D341Med (cell line): ENCODE results near the gene MYO6.
"Not testable (repeated sequence)": the region's sequence is repeated elsewhere in the genome, so short reads cannot be mapped to it uniquely, and the experiment has no call there.

Experiments
- DNase-seq: peaks from one replicate; pipeline ENCODE4 v3.0.0; 2012; ENCODE audit warnings: low spot score

MYO6 gene

DNA sequence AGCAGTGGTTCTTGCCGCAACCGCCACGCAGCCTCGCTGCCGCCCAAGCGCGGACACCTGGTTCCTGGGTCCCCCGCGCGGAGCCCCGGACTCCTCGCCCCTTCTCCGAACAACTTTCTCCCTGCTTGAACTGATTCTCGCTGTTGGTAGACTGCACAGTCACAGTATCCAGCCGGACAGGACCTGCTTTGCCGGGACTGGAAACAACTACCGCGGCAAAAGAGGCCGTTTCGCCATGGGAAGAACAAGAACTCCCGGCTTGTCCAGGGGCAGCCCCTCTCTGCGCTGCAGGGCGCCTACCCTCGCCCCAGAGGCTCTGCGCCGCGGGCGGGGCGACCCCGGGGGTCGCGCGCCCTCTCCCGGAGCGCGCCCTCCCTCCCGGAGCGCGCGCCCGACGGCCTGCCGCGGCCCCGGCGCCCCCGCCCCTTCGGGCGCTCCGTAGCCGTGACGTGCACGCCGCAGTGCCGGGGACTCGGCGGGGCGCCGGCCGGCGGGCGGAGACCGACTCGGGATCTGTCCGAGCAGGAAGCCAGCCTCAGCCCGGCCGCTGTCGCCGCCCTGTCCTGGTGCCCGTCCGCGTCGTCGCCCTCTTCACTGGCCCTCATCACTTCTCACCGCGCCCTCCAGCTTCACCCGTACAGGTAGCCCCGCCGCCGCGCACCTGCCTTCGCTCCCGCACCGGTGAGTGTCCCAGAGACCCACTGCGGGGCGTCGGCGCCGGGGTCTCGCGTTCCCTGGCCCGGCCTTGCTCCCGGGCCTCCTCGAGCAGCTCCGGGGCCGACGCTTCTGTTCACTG is at the start of gene MYO6:
Gene MYO6, plus strand, starts transcription at position 497 of the 796 bp plus-strand sequence. CDS start 68,309 bp downstream, outside the sequence.
- DNase-seq: peak; percentile 93

DNA sequence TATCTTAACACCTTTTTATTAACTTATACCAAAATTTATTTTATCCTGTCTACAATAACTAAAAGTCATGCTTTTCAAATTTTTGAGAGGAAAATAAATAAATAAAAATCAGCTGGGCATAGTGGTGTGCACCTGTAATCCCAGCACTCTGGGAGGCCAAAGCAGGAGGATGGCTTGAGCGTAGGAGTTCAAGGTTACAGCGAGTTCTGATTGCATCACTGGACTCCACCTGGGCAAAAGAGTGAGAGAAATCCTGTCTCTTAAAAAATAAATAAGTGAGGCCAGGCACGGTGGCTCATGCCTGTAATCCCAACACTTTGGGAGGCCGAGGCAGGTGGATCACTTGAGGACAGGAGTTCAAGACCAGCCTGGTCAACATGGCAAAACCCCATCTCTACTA is 40.7 kb upstream of the MYO6 start:
- DNase-seq: not testable (repeated sequence)

DNA sequence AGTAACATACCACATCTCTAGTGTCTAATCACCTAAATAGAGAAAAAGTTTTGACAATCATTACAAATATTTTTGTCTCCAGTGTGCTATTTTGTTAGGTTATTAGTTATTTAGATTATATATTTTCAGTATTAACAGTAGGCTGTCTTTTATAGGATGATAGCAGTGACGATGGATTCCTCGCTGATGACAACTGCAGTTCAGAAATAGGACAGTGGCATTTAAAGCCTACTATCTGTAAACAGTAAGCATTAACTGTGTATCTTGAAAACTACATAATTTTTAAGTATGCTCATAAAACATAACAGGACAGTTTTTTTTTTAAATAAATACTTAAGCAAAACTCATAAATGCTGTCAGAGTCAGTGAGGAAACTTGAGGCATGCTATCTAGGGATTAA is 37.9 kb upstream of the MYO6 start:
- no peak for DNase-seq

DNA sequence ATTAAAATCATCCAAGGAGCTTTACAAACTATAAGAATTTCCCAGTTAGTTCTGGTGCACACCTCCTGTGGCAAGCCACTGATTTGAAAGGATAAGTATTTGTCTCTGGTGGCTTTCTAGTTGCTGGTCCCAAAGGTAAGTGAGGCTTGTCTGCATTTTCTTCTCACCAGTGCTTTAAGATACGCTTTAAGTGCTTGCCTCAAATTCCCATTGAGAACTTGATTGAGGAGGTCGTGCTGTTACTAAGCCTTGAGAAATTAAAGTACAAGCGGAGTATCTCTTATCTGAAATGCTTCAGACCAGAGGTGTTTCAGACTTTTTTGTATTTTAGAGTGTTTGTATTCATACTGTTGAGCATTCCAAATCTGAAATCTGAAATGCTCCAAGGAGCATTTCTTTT is 29.9 kb upstream of the MYO6 start:
- no peak for DNase-seq

DNA sequence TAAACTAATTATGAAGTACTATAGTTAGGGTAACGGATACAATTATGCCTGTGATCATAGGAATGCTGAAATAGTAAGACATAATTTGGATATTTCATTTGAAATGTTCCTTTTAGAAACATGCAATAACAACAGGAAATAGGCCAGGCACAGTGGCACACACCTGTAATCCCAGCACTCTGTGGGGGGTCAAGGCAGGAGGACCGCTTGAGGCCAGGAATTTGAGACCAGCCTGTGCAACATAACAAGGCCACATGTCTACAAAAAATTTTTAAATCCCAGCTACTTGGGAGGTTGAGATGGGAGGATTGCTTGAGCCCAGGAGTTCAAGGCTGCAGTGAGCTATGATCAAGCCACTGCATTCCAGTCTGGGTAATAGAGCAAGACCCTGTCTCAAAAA is 25.7 kb upstream of the MYO6 start:
- no peak for DNase-seq

DNA sequence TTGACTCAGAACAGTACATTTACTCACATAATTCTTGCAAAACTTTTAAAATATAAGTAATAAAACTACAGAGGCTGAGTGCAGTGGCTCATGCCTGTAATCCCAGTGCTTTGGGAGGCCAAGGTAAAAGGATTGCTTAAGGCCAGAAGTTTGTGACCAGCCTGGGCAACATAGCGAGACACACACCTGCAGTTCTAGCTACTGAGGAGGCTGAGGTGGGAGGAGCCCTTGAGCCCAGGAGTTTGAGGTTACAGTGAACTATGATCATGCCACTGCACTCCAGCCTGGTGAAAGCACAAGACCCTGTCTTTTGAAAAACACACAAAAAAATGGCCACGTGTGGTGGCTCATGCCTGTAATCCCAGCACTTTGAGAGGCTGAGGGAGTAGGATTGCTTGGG is 21.8 kb upstream of the MYO6 start:
- no peak for DNase-seq

GRCh38 chr6:75731029-75731428 is 18.0 kb upstream of the MYO6 start:
- not testable (repeated sequence) for DNase-seq

DNA sequence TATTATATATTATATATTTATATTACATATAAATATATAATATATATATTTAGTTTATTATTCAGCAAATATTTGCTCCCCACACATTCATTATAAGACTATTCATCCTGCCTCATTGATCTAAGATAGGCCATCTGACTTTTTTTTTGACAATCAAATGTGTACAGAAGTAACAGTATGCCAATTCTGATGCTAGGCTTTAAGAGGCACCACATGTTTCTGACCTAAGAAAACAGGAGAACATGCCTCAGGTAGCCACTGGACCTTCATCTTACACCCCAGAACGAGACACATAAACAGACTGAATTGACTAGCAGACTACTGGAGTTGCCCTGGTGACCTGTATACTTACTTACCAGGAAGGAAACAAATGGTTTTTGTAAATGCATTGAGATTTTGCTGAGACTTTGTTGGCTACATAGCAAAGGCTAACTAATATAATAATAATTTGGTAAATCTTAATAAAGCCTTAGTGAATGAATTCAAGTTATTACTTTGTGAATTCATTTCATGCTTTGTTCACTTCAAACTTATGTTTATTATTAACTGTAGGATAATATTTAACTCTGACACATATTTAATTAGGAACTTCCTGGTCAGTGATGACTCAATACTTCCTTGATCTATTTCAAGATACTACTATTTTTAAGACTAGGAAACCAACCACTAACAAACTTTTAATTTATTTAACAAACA is 13.4 kb upstream of the MYO6 start:
- no peak for DNase-seq

GRCh38 chr6:75743971-75744370 is 5.1 kb upstream of the MYO6 start:
- no peak for DNase-seq

- DNase-seq: no peak
These were observed 3.6 kb upstream of the MYO6 start for GRCh38 chr6:75745404-75745803.

DNA sequence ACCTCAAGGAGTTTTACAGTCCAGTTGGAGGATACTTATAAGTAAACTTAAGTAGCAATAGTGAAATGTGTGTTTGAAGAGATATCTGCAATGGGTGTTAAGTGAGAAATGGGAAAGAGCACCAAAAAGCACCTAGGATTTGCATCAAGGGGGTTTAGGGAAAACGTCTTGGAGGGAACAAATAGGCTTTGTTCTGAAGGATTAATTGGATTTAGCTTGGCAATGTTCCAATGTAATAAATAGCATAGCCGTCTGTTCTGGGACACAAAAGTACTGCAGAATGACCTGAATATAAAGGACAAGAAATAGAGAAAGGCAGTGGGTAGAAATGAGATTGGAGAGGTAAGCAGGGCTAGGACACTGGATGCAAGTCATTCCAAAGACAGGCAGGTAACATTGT is 2.8 kb upstream of the MYO6 start:
- peak; percentile 43 for DNase-seq

GRCh38 chr6:75747152-75747992 is 1.7 kb upstream of the MYO6 start:
- DNase-seq: no peak

DNA sequence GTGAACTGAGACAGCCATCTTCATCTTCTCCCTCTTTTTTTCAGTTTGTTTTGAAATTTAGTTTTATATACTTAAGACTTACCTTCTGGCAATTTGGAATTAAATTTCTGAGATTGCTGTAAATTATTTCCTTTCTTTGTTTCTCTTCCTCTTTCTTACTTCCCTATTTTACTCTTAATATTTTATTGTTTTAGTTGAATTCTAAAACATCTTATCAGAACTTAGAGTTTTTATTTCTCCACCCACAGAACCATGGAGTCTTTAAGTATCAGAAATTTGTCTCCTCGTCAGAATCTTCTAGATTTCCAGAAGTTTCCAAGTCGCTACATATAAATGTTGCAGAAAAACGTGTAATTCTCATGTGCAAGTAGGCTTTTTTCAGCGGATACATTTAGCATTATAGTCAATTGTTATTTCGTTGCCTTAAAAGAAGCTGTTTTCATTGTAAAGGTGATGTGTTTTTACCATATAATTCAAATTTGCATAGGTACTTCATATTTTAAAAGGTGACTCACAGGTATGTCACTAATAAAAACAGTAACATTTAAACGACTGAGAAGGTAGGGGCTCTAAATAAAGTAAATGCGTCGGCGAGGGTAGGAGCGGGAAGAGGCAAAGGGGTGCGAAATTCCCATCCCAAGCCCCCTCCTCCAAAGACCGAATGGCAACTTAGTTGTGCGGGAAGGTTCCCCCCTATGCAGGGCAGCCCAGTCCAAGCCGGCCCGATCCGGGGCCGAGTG is 866 bp upstream of the MYO6 start:
- no peak for DNase-seq

DNA sequence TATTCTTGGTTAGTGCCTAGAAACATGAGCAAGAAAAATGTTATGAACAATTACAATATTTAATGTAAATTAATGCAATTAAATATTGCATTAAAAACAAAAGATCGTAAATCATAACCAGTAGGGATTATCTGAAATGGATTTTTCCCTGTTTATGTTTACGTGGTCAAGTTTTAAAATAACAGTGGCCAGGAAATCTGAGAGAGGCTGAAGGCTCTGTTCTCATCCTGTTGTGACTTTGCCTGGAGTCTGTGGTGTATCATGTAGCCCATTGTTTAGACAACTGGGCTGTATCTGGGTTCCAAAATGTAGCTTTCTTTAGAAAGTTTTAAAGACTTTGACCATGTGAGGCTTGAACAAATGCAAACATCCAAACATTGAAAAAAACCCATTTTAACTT is 2.4 kb downstream of the MYO6 start:
- no peak for DNase-seq

GRCh38 chr6:75752365-75752764 is 3.3 kb downstream of the MYO6 start:
- no peak for DNase-seq

DNA sequence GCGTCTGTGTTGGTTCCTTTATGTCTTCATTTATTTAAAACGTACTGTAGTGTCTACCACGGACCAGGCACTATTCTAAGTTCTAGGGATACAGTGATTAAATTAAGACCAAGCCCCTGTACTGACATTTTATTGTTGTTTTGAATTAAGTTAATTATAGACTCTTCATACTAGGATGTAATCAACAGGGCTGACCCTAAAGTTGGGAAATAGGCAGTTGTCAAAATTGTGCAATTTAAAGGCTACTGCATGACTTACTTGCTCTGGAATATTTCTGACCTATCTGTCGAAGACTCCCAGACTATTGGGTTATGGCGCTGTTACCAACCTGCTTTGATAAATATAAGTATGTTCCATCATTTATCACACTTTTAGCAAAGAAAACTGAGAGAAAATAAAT is 6.7 kb downstream of the MYO6 start:
- no peak for DNase-seq

- DNase-seq: no peak
These were observed 8.3 kb downstream of the MYO6 start for GRCh38 chr6:75757295-75757694.

DNA sequence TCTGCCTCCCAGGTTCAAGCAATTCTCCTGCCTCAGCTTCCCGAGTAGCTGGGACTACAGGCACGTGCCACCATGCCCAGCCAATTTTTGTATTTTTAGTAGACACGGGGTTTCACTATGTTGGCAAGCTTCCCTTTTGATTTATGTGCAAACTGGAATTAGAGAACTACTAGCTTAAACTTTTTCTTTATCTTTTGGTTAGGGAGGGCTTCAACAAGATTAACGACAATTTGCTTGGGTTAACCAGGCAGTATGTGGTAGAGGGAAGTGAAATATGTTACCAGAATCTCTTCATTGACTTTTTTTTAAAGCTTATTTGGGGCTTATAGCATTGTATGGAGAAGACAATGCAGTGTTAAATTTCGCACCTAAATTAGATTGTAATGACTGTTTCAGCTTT is 9.0 kb downstream of the MYO6 start:
- DNase-seq: no peak

DNA sequence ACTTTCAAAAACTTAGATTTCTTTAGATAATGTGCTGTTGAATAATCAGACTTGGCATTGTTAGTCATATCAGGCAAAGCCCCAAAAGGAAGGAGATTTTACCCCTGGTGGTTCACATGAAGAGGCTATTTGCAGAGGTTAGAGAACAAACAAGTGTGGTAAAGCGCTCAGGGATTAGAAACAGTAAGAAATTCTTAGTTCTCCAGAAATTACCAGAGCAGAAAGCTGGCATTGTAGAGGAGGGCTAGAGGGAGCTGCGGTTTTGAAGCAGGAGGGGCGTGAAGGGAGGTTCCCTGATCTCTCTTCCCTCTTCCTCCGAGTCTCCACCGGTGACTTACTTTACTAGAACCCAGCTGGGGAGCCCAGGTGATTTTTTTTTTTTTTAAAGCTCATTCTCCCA is 10.2 kb downstream of the MYO6 start:
- no peak for DNase-seq

DNA sequence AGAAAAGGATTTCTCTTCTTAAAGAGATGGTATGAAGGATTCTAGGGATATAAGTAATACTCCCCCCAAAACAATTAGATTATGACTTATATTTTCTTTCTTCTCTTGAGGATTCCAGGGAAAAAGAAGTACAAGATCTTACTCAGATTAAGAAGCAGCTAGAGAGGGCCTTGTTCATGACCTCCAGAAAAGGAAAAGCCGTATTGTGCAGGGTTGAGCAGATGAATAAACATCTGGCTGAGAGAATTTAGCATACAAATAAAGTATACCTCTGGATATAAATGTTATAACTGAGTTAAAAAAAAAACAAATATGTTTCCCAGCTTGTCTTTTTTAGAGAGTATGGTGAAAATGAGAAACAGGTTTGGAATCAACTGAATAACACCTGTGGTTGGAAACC is 11.3 kb downstream of the MYO6 start:
- DNase-seq: no peak

GRCh38 chr6:75761489-75761888 is 12.4 kb downstream of the MYO6 start:
- no peak for DNase-seq

- DNase-seq: no peak
These were observed 13.0 kb downstream of the MYO6 start for GRCh38 chr6:75762063-75762462.
